Activated T-cell treated with anti-CD3 and anti-CD28 coated beads, Interleukin-2, amount 50 U/mL, for 72 hours (primary cell): ENCODE data around the gene FAM20C. TPM values are rescaled to one million over a fixed set of nuclear protein-coding genes. Genes with fewer than 3 reads are reported as not detected.

ENCODE experiments used
- ATAC-seq, 2 donors: fragments of 150-1000 bp; cut with Tn5 transposase; replicated peaks in 1 of 2; 2 replicates each; pipeline ENCODE4 v1.10.0; 2021; ENCODE audit warnings: moderate library complexity in 2 of 2, mild to moderate bottlenecking in 1 of 2
- DNase-seq, 2 donors: peaks; one replicate each; pipeline ENCODE4 v3.0.0; 2021 to 2022; ENCODE audit warnings: mixed read lengths in 1 of 2
- H3K27ac Mint-ChIP-seq: one replicate; pipeline ENCODE4 v1.8.0; 2022; ENCODE audit warnings: mild to moderate bottlenecking, moderate library complexity, mixed read lengths
- H3K27me3 Mint-ChIP-seq: one replicate; pipeline ENCODE4 v1.8.0; 2022; ENCODE audit warnings: low read depth, mixed read lengths
- H3K36me3 Mint-ChIP-seq, 2 donors: one replicate each; pipeline ENCODE4 v1.8.0; 2022; ENCODE audit warnings: mixed read lengths in 2 of 2, mild to moderate bottlenecking in 1 of 2; ENCODE audit not compliant: insufficient read depth in 2 of 2
- H3K4me1 Mint-ChIP-seq: one replicate; pipeline ENCODE4 v1.8.0; 2022; ENCODE audit warnings: low read depth, mixed read lengths
- H3K4me3 Mint-ChIP-seq, 2 donors: one replicate each; pipeline ENCODE4 v1.8.0; 2022; ENCODE audit warnings: mild to moderate bottlenecking in 2 of 2, mixed read lengths in 2 of 2, moderate library complexity in 2 of 2
- H3K9me3 Mint-ChIP-seq, 2 donors: one replicate each; pipeline ENCODE4 v1.8.0; 2022; ENCODE audit warnings: mixed read lengths in 2 of 2
- total RNA-seq, 2 donors: library from RNA; stranded (reverse); gene quantifications; one replicate each; pipeline ENCODE4 v1.2.3, GENCODE V29; 2022

FAM20C gene
- total RNA-seq, 2 donors from 2014 or later, result 0.12 TPM; not detected in 1

- Mint-ChIP-seq H3K36me3 (peaks cover 0 to 2% of the 10 kb centered on the region in 2 donors), H3K4me3 (no peak overlapping the region), H3K4me1 (no peaks in the 10 kb centered on the region), H3K27me3 (no peaks in the 10 kb centered on the region), H3K9me3 (peaks cover 0 to 1% of the 10 kb centered on the region in 2 donors), H3K27ac (no peak overlapping the region)
- DNase-seq (no peak), ATAC-seq (no peak)
Measured at GRCh38 chr7:208816-209215, 16.4 kb downstream of the FAM20C start.

GRCh38 chr7:209416-209815 is 17.0 kb downstream of the FAM20C start:
- Mint-ChIP-seq H3K4me3 (no peak overlapping the region), H3K9me3 (peaks cover 0 to 1% of the 10 kb centered on the region in 2 donors), H3K27me3 (no peaks in the 10 kb centered on the region), H3K4me1 (no peaks in the 10 kb centered on the region), H3K36me3 (peaks cover 0 to 2% of the 10 kb centered on the region in 2 donors), H3K27ac (no peak overlapping the region)
- DNase-seq, result no peak
- no peak for ATAC-seq

GRCh38 chr7:209906-210305 is 17.5 kb downstream of the FAM20C start:
- no peak for DNase-seq
- Mint-ChIP-seq H3K4me3 (no peak overlapping the region), H3K27ac (no peak overlapping the region), H3K9me3 (peaks cover 0 to 1% of the 10 kb centered on the region in 2 donors), H3K27me3 (no peaks in the 10 kb centered on the region), H3K36me3 (peaks cover 0 to 2% of the 10 kb centered on the region in 2 donors), H3K4me1 (no peaks in the 10 kb centered on the region)
- no peak for ATAC-seq

- Mint-ChIP-seq H3K9me3 (peaks cover 0 to 1% of the 10 kb centered on the region in 2 donors), H3K36me3 (peaks cover 0 to 2% of the 10 kb centered on the region in 2 donors), H3K27ac (no peak overlapping the region), H3K4me1 (no peaks in the 10 kb centered on the region), H3K4me3 (no peak overlapping the region), H3K27me3 (no peaks in the 10 kb centered on the region)
- DNase-seq (no peak), ATAC-seq (no peak)
Measured at GRCh38 chr7:210401-210925, 18.1 kb downstream of the FAM20C start.

- Mint-ChIP-seq H3K9me3 (no peaks in the 10 kb centered on the region), H3K4me1 (no peaks in the 10 kb centered on the region), H3K27me3 (no peaks in the 10 kb centered on the region), H3K36me3 (no peaks in the 10 kb centered on the region), H3K4me3 (no peak overlapping the region), H3K27ac (no peak overlapping the region)
- ATAC-seq (no peak), DNase-seq (no peak)
Measured at GRCh38 chr7:211033-211714, 18.8 kb downstream of the FAM20C start.

- H3K36me3 Mint-ChIP-seq, result no peaks in the 10 kb centered on the region
- no peak overlapping the region for H3K27ac Mint-ChIP-seq
- H3K27me3 Mint-ChIP-seq, result no peaks in the 10 kb centered on the region
- DNase-seq, result no peak
- no peaks in the 10 kb centered on the region for H3K4me1 Mint-ChIP-seq
- H3K9me3 Mint-ChIP-seq, result no peaks in the 10 kb centered on the region
- H3K4me3 Mint-ChIP-seq, result no peak overlapping the region
- ATAC-seq, result no peak
Measured at GRCh38 chr7:211715-212058, 19.3 kb downstream of the FAM20C start.

- DNase-seq, result no peak
- no peaks in the 10 kb centered on the region for H3K4me1 Mint-ChIP-seq
- ATAC-seq, result no peak
- no peak overlapping the region for H3K4me3 Mint-ChIP-seq
- no peak overlapping the region for H3K27ac Mint-ChIP-seq
- H3K27me3 Mint-ChIP-seq, result no peaks in the 10 kb centered on the region
- no peaks in the 10 kb centered on the region for H3K9me3 Mint-ChIP-seq
- H3K36me3 Mint-ChIP-seq, result no peaks in the 10 kb centered on the region
Measured at GRCh38 chr7:212754-213153, 20.4 kb downstream of the FAM20C start.

- H3K27me3 Mint-ChIP-seq, result no peaks in the 10 kb centered on the region
Measured at GRCh38 chr7:213324-213993, 21.1 kb downstream of the FAM20C start.

GRCh38 chr7:214410-215212 is 22.2 kb downstream of the FAM20C start:
- Mint-ChIP-seq H3K27ac (no peak overlapping the region), H3K4me3 (no peak overlapping the region), H3K9me3 (no peaks in the 10 kb centered on the region), H3K36me3 (no peaks in the 10 kb centered on the region), H3K4me1 (no peaks in the 10 kb centered on the region), H3K27me3 (no peaks in the 10 kb centered on the region)
- ATAC-seq, result no peak
- DNase-seq, result no peak

More at GRCh38 chr7:213324-213993, 21.1 kb downstream of the FAM20C start:
- H3K4me1 Mint-ChIP-seq, result no peaks in the 10 kb centered on the region
- H3K27ac Mint-ChIP-seq, result no peak overlapping the region
- DNase-seq (no peak), ATAC-seq (no peak)
- no peaks in the 10 kb centered on the region for H3K36me3 Mint-ChIP-seq
- H3K9me3 Mint-ChIP-seq, result no peaks in the 10 kb centered on the region
- H3K4me3 Mint-ChIP-seq, result no peak overlapping the region

GRCh38 chr7:216360-217300 is 24.3 kb downstream of the FAM20C start:
- DNase-seq (no peak), ATAC-seq (no peak)
- Mint-ChIP-seq H3K4me3 (no peak overlapping the region), H3K4me1 (no peaks in the 10 kb centered on the region), H3K9me3 (no peaks in the 10 kb centered on the region), H3K27me3 (no peaks in the 10 kb centered on the region), H3K27ac (no peak overlapping the region), H3K36me3 (no peaks in the 10 kb centered on the region)

- H3K36me3 Mint-ChIP-seq, result no peaks in the 10 kb centered on the region
- no peaks in the 10 kb centered on the region for H3K9me3 Mint-ChIP-seq
- H3K4me3 Mint-ChIP-seq, result no peak overlapping the region
- H3K27ac Mint-ChIP-seq, result no peak overlapping the region
- no peak for DNase-seq
- no peaks in the 10 kb centered on the region for H3K27me3 Mint-ChIP-seq
- ATAC-seq, result no peak
- H3K4me1 Mint-ChIP-seq, result no peaks in the 10 kb centered on the region
Measured at GRCh38 chr7:217781-218180, 25.4 kb downstream of the FAM20C start.

GRCh38 chr7:218316-218715 is 25.9 kb downstream of the FAM20C start:
- Mint-ChIP-seq H3K4me3 (no peak overlapping the region), H3K36me3 (no peaks in the 10 kb centered on the region), H3K4me1 (no peaks in the 10 kb centered on the region), H3K9me3 (no peaks in the 10 kb centered on the region), H3K27ac (no peak overlapping the region), H3K27me3 (no peaks in the 10 kb centered on the region)
- DNase-seq, result no peak
- no peak for ATAC-seq
